GM19452 (cell line): ENCODE results near the gene CGRRF1.

Experiments
- ATAC-seq: cut with Tn5 transposase; IDR thresholded peaks from one replicate; pipeline ENCODE4 v1.9.1; 2021; ENCODE audit not compliant: unreplicated experiment

CGRRF1 gene

DNA sequence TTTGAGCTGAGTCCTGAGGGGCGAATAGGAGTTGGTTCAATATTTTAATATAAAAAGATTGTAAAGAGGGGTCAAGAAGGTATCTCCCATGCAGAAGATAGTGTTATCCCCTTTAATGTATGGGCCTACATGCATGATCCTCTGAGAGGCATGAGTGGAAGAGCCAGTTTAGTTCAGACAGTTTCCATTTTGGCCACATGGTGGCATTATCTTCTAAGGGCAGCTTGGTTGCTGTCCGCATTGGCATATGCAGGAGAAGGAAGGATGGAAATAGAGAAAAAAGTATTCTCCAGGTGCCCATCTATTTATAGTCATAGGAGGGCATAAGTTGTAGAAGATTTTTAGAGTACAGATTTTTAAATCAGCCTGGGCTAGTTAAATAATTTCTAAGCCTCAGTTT, 62.6 kb downstream of the CGRRF1 start:
- ATAC-seq: no peak

DNA sequence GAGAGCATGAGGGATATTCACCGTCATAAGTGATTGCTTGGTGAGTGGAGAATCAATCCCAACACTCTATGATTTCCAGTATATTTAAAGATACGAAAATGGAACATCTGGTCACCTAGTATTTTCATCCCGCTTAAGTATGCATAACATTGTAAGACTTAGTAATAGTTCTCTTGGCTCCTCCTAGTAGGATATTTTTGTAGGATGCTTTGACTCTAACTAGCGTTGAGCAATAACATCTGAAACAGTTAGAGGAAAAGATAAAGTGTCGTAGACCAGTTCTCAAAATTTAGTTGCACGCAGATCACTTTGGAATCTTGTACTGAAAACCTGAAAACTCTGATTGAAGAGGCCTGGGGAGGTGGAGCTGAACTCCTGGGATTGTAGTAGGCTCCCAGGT, 64.8 kb downstream of the CGRRF1 start:
- ATAC-seq: no peak

DNA sequence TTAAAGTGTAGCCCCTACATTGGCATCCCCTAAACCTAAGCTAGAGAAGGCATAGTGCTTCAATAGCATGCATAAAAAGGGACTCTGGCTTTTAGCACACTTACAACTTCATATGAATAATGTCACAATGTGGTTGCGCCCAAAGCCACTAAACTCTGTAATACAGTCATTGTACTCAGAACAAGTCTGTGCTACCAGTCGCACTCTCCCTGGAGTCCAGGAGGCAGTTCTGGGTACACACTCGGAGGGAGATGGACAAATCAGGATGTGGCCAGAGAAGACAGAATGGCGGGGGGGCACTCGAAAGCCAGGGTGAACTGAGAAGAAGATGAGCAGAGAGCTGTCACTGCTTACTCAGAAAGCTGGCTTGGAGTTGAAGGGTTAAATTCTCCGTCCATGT, 67.8 kb downstream of the CGRRF1 start:
- ATAC-seq: no peak

DNA sequence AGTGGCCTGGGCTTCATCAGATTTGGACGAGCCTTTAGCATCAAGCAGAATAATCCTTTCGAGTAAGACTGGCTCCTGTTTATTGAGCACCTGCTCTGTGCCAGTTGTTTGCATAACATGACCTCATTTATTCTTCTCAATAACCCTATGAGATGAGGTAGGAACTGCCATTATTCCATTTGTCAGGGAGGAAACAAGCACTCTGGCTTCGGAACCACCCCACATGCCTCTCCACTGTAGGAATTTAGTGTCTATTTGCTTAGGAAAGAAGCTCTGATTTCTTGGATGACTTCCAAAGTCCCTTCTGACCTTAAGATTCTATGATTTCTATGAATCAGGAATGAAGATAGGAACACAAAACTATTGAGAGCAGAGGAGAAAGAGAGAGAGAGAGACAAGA, 68.3 kb downstream of the CGRRF1 start:
- ATAC-seq: no peak

DNA sequence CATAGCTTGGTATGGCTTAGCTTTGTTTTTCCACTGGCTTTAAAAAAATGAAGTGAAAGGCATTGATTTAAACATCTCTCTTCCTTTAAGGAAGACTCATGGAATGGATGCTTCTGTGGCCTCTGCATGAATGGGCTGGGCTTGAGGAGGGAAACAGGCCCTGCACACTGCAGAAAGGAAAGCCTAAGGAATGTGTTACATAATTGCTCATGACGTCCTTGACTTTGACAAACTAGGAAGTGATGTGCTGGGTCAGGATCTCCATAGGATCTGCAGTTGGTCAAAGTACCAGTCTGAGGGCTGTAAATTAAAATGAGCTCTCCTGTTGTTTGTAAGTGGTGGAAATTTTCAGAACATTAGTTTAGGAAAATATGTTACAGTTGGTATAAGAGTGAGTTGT, 69.9 kb downstream of the CGRRF1 start:
- no peak for ATAC-seq

DNA sequence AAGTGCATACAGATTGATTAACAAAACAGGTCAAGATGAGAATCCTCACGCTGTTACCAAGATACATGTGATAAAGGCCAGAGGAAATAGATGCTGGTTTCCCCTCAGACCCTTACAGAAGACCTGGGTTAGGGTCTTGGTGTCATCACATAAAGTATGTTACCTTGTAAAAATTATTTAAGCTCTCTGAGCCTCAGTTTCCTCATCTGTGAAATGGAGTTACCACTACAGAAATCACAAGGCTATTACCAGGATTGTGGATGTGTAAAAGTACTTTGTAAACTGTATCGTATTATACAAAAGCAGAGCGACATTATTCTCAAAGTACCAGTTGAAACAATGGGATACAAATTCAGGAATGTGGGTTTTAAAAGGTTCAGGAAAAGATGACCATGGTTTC, 71.2 kb downstream of the CGRRF1 start:
- no peak for ATAC-seq

DNA sequence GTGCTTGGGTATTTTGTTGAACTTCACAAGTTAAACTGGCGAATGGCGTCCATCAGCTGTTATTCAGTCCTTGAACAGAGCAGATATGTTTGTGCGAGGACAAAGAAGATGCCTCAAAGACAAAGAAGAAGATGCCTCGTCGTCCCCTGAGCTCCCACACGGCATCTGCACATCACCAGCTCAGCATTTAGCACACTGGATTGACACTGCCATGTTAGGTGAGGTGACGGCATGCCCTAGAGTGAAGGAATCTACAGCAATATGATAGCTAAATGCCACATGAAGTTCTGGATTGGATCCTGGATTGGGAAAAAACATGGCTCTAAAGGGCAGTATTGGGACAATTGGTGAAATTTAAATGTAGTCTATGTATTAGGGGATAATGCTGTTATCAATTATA, 72.6 kb downstream of the CGRRF1 start:
- no peak for ATAC-seq

DNA sequence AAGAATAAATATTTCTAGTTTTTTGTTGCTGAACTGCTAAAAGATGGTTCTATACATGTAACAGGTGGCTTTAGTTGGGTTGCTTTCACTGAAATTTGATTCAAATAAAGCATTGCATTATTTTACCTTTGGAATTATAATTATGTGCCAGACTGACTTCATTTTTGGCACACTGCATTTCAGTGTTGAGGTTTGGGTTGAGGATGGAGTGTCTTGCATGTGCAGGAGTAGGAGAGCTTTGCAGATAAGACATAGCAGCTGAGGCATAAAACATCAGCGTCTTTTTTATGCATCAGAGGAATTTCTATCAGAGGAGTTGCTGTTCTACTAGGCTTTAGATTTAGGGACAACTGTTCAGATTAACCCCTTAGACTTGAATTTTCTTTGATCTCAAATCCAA, 74.4 kb downstream of the CGRRF1 start:
- no peak for ATAC-seq

DNA sequence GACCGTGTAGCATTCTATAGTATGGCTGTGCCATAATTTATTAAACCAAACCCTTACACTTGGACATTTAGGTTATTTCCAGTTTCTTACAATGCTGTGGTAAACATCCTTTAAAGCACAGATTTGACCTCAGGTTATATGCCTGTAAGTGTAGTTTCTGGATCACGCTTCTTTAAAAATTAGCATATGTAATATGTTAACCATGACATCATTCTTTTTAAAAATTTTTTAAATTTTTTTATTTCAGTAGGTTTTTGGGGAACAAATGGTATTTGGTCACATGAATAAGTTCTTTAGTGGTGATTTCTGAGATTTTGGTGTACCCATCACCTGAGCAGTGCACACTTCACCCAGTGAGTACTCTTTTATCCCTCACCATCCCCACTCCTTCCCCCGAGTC, 75.5 kb downstream of the CGRRF1 start:
- ATAC-seq: no peak
